ENCODE data around the gene WNK1. TPM values are rescaled to one million over a fixed set of nuclear protein-coding genes. Genes with fewer than 3 reads are reported as not detected.
A peak's percentile ranks its signal among the peaks of the same experiment; 100 is the strongest.

The WNK1 gene
- polyA plus RNA-seq, 3 donors = 8.7 to 57.2 (median 20.9) TPM

DNA sequence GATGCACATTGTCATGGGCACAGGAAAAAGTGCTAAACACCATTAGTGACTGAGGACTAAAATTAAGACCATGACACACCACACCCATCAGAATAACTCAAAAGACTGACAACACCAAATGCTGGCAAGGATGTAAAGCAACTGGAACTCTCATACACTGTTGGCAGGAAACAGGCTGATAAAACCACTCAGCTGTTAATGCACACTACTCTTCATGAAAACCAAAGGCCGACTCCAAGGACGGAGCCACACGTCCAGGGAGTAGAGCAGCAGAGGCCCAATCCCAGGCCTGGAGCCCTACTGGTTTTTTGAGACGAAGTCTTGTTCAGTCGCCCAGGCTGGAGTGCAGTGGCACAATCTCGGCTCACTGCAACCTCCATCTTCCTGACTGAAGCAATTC lies 190.7 kb downstream of the WNK1 start:
- TF ChIP-seq, protein P1, sequence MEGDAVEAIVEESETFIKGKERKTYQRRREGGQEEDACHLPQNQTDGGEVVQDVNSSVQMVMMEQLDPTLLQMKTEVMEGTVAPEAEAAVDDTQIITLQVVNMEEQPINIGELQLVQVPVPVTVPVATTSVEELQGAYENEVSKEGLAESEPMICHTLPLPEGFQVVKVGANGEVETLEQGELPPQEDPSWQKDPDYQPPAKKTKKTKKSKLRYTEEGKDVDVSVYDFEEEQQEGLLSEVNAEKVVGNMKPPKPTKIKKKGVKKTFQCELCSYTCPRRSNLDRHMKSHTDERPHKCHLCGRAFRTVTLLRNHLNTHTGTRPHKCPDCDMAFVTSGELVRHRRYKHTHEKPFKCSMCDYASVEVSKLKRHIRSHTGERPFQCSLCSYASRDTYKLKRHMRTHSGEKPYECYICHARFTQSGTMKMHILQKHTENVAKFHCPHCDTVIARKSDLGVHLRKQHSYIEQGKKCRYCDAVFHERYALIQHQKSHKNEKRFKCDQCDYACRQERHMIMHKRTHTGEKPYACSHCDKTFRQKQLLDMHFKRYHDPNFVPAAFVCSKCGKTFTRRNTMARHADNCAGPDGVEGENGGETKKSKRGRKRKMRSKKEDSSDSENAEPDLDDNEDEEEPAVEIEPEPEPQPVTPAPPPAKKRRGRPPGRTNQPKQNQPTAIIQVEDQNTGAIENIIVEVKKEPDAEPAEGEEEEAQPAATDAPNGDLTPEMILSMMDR (IDR thresholded peaks at IDR 0.05) = no peak
- H3K4me2 ChIP-seq (replicated peaks; ENCODE audit: extremely low read depth, low read length, poor library complexity, severe bottlenecking) = no peak overlapping the region
- 98% methylated on average over 6 of the region's 6 CpGs for WGBS (ENCODE audit: insufficient coverage)
- H3K79me2 ChIP-seq (ENCODE audit: insufficient read depth, low read length) = peaks cover 67% of the 10 kb centered on the region
- Mint-ChIP-seq H3K4me1 (peaks cover 18% of the 10 kb centered on the region), H3K9me3 (no peaks in the 10 kb centered on the region), H3K36me3 (peaks cover 37 to 58% of the 10 kb centered on the region in 2 donors), H3K27ac (no peak overlapping the region), H3K4me3 (no peak overlapping the region), H3K27me3 (ENCODE audit: low read depth in 3 of 3) (peaks cover 0 to 6% (median 0%) of the 10 kb centered on the region in 3 donors)
- H2AFZ ChIP-seq (ENCODE audit: insufficient read depth, low read depth, low read length, poor library complexity, severe bottlenecking) = no peak overlapping the region
- peaks cover 3% of the 10 kb centered on the region for H4K20me1 ChIP-seq (ENCODE audit: insufficient read depth, low read length)
- no peaks in the 10 kb centered on the region for H3K9me3 ChIP-seq (replicated peaks in 1 of 2; ENCODE audit: control insufficient read depth in 1 of 2, insufficient read depth in 1 of 2, low read length in 2 of 2)
- H3K27ac ChIP-seq (ENCODE audit: low read depth in 1 of 2, low read length in 2 of 2) = no peak overlapping the region
- intact Hi-C loops (cut with micrococcal nuclease) = loop anchor here in 1 of 2 donors (10.0 kb wide), 1 partner anchor 378 kb away; no protein-coding TSS in a partner anchor
- peaks cover 9 to 49% of the 10 kb centered on the region in 2 donors for H3K36me3 ChIP-seq (replicated peaks in 1 of 2; ENCODE audit: control insufficient read depth in 1 of 2, insufficient read depth in 2 of 2, low read length in 2 of 2)
- H3K4me1 ChIP-seq (ENCODE audit: control insufficient read depth in 1 of 2, insufficient read depth in 2 of 2, low read length in 2 of 2) = peaks cover 0 to 2% of the 10 kb centered on the region in 2 donors
- H3K27me3 ChIP-seq (ENCODE audit: control insufficient read depth in 2 of 2, insufficient read depth in 2 of 2, low read length in 2 of 2) = no peaks in the 10 kb centered on the region
- H3K9ac ChIP-seq (ENCODE audit: insufficient read depth, low read length, poor library complexity, severe bottlenecking) = no peak overlapping the region
- DNase-seq = no peak
- no peak overlapping the region for H3K4me3 ChIP-seq (replicated peaks in 1 of 3; ENCODE audit: low read depth in 2 of 3, low read length in 3 of 3)

DNA sequence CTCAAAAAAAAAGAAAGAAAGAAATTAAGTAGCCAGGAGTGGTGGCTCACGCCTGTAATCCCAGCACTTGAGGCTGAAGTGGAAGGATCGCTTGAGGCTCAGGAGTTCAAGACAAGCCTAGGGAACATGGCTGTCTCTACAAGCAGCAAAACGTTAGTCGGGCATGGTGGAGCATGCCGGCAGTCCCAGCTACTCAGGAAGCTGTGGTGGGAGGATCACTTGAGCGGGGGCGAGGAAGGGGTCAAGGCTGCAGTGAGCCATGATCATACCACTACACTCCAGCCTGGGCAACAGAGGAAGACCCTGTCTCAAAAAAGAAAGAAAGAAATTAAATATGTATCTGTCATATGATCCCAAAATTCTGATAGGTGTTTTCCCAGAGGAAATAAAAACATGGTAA lies 191.8 kb downstream of the WNK1 start:
- no peak for DNase-seq
- Mint-ChIP-seq H3K36me3 (peaks cover 34 to 51% of the 10 kb centered on the region in 2 donors), H3K4me3 (no peak overlapping the region), H3K9me3 (no peaks in the 10 kb centered on the region), H3K4me1 (peaks cover 27% of the 10 kb centered on the region), H3K27ac (peak overlapping the region in 4 of 7 donors; percentile 0 to 56 (median 40)), H3K27me3 (ENCODE audit: low read depth in 3 of 3) (peaks cover 0 to 6% (median 0%) of the 10 kb centered on the region in 3 donors)
- H3K9me3 ChIP-seq (replicated peaks in 1 of 2; ENCODE audit: control insufficient read depth in 1 of 2, insufficient read depth in 1 of 2, low read length in 2 of 2) = no peaks in the 10 kb centered on the region
- H3K4me2 ChIP-seq (replicated peaks; ENCODE audit: extremely low read depth, low read length, poor library complexity, severe bottlenecking) = no peak overlapping the region
- H3K79me2 ChIP-seq (ENCODE audit: insufficient read depth, low read length) = peaks cover 67% of the 10 kb centered on the region
- peaks cover 8 to 40% of the 10 kb centered on the region in 2 donors for H3K36me3 ChIP-seq (replicated peaks in 1 of 2; ENCODE audit: control insufficient read depth in 1 of 2, insufficient read depth in 2 of 2, low read length in 2 of 2)
- TF ChIP-seq, protein P1 (IDR thresholded peaks at IDR 0.05) = no peak
- H4K20me1 ChIP-seq (ENCODE audit: insufficient read depth, low read length) = peaks cover 3% of the 10 kb centered on the region
- H3K4me3 ChIP-seq (replicated peaks in 1 of 3; ENCODE audit: low read depth in 2 of 3, low read length in 3 of 3) = no peak overlapping the region
- H3K4me1 ChIP-seq (ENCODE audit: control insufficient read depth in 1 of 2, insufficient read depth in 2 of 2, low read length in 2 of 2) = peaks cover 9 to 11% of the 10 kb centered on the region in 2 donors
- no peak overlapping the region for H2AFZ ChIP-seq (ENCODE audit: insufficient read depth, low read depth, low read length, poor library complexity, severe bottlenecking)
- intact Hi-C loops (cut with micrococcal nuclease) = loop anchor here in 1 of 2 donors (10.0 kb wide), 1 partner anchor 379 kb away; no protein-coding TSS in a partner anchor
- no peaks in the 10 kb centered on the region for H3K27me3 ChIP-seq (ENCODE audit: control insufficient read depth in 2 of 2, insufficient read depth in 2 of 2, low read length in 2 of 2)
- WGBS (ENCODE audit: insufficient coverage) = 96% methylated on average over 2 of the region's 7 CpGs
- H3K9ac ChIP-seq (ENCODE audit: insufficient read depth, low read length, poor library complexity, severe bottlenecking) = no peak overlapping the region
- H3K27ac ChIP-seq (ENCODE audit: low read depth in 1 of 2, low read length in 2 of 2) = no peak overlapping the region
